Neural cell (in vitro differentiated cells): ENCODE data around the gene ITPA. TPM values are rescaled to one million over a fixed set of nuclear protein-coding genes. Genes with fewer than 3 reads are reported as not detected.

ENCODE experiments used
- H2AFZ ChIP-seq: fragments of 200-600, 300-800 bp; sonication (generic), shearing (Covaris generic); 2 replicates; pipeline ENCODE4 v1.6.0; 2014; ENCODE audit warnings: low read depth, mild to moderate bottlenecking, antibody characterized with exemption, low read length, moderate library complexity
- H3F3A ChIP-seq: fragments of 200-600 bp; shearing (Covaris generic); 2 replicates; pipeline ENCODE4 v1.6.1; 2016; ENCODE audit warnings: mild to moderate bottlenecking, moderate library complexity, mixed read lengths, antibody characterized with exemption, low read length; ENCODE audit not compliant: insufficient read depth, poor library complexity, severe bottlenecking
- H3K27ac ChIP-seq: fragments of 200-600, 300-800 bp; sonication (generic), shearing (Covaris generic); 2 replicates; pipeline ENCODE4 v1.5.1; 2014; ENCODE audit warnings: mild to moderate bottlenecking, low read length, moderate library complexity
- H3K27me3 ChIP-seq: fragments of 300-800, 200-600 bp; sonication (generic), shearing (Covaris generic); 2 replicates; pipeline ENCODE4 v1.6.0; 2014; ENCODE audit warnings: mild to moderate bottlenecking, low read depth, low read length, moderate library complexity; ENCODE audit not compliant: insufficient read depth
- H3K36me3 ChIP-seq: fragments of 300-800, 200-600 bp; sonication (generic), shearing (Covaris generic); 2 replicates; pipeline ENCODE4 v1.5.1; 2014; ENCODE audit warnings: mild to moderate bottlenecking, antibody characterized with exemption, low read length, moderate library complexity; ENCODE audit not compliant: insufficient read depth
- H3K4me2 ChIP-seq: fragments of 300-800, 200-600 bp; sonication (generic), shearing (Covaris generic); 2 replicates; pipeline ENCODE4 v1.6.0; 2014; ENCODE audit warnings: mild to moderate bottlenecking, low read length
- H3K4me3 ChIP-seq: fragments of 300-800, 200-600 bp; sonication (generic), shearing (Covaris generic); 2 replicates; pipeline ENCODE4 v1.5.1; 2014; ENCODE audit warnings: mild to moderate bottlenecking, low read length, moderate library complexity
- H3K79me2 ChIP-seq: fragments of 200-600 bp; shearing (Covaris generic); replicated peaks from 2 replicates; pipeline ENCODE4 v1.6.0; 2014; ENCODE audit warnings: mild to moderate bottlenecking, low read length, moderate library complexity; ENCODE audit not compliant: insufficient read depth
- H3K9ac ChIP-seq: fragments of 300-800, 200-600 bp; sonication (generic), shearing (Covaris generic); 2 replicates; pipeline ENCODE4 v1.6.1; 2016; ENCODE audit warnings: mild to moderate bottlenecking, low read length, mixed read lengths
- H3K9me2 ChIP-seq: fragments of 200-600 bp; shearing (Covaris generic); 2 replicates; pipeline ENCODE4 v1.6.1; 2016; ENCODE audit warnings: mild to moderate bottlenecking, low read length, mixed read lengths; ENCODE audit not compliant: insufficient read depth
- H3K9me3 ChIP-seq: fragments of 200-600, 300-800 bp; sonication (generic), shearing (Covaris generic); 2 replicates; pipeline ENCODE4 v1.6.1; 2016; ENCODE audit warnings: mild to moderate bottlenecking, mixed run types, low read length, moderate library complexity, mixed read lengths
- H4K20me1 ChIP-seq: fragments of 200-600 bp; shearing (Covaris generic); 2 replicates; pipeline ENCODE4 v1.6.1; 2016; ENCODE audit warnings: mild to moderate bottlenecking, mixed run types; ENCODE audit not compliant: insufficient read depth
- EP300 ChIP-seq: fragments of 450-650 bp; conservative IDR thresholded peaks from 2 replicates; pipeline ENCODE4 v1.6.1; 2014; ENCODE audit warnings: antibody characterized with exemption, mild to moderate bottlenecking, moderate library complexity; ENCODE audit not compliant: poor library complexity, severe bottlenecking
- EZH2 ChIP-seq: fragments of 200-600, 300-800 bp; shearing (Covaris generic), sonication (generic); IDR thresholded peaks from 2 replicates; pipeline ENCODE4 v1.6.1; 2014; ENCODE audit warnings: antibody characterized with exemption, low read length, borderline replicate concordance, mild to moderate bottlenecking; ENCODE audit not compliant: insufficient read depth, poor library complexity, severe bottlenecking
- MXI1 ChIP-seq: fragments of 450-650 bp; conservative IDR thresholded peaks from 2 replicates; pipeline ENCODE4 v1.6.1; 2014; ENCODE audit warnings: antibody characterized with exemption, mild to moderate bottlenecking; ENCODE audit not compliant: poor library complexity, severe bottlenecking
- POLR2AphosphoS5 ChIP-seq: IDR thresholded peaks from 2 replicates; pipeline ENCODE4 v1.6.1; 2012
- RAD21 ChIP-seq: fragments of 450-650 bp; conservative IDR thresholded peaks from 2 replicates; pipeline ENCODE4 v1.6.1; 2014; ENCODE audit warnings: antibody characterized with exemption, mild to moderate bottlenecking, moderate library complexity
- SMC3 ChIP-seq: fragments of 450-650 bp; conservative IDR thresholded peaks from 2 replicates; pipeline ENCODE4 v1.6.1; 2014; ENCODE audit warnings: antibody characterized with exemption, mild to moderate bottlenecking, moderate library complexity; ENCODE audit not compliant: poor library complexity
- polyA plus RNA-seq: library from polyadenylated mRNA; depleted of rRNA; stranded (reverse); fragments of >200 nt; gene quantifications from 2 replicates; pipeline ENCODE4 v1.2.3, GENCODE V29; 2014
- TF ChIP-seq, protein P1 (sequence below): fragments of 450-650 bp; IDR thresholded peaks from 2 replicates; pipeline ENCODE4 v1.5.1; 2014; ENCODE audit warnings: antibody characterized with exemption, mild to moderate bottlenecking, moderate library complexity; ENCODE audit not compliant: poor library complexity, severe bottlenecking
- TF ChIP-seq, protein P2 (sequence below): IDR thresholded peaks from 2 replicates; pipeline ENCODE4 v1.6.1; 2012; ENCODE audit warnings: borderline replicate concordance

The ITPA gene
- polyA plus RNA-seq, 1 donor from 2014 or later: 87.1 TPM

DNA sequence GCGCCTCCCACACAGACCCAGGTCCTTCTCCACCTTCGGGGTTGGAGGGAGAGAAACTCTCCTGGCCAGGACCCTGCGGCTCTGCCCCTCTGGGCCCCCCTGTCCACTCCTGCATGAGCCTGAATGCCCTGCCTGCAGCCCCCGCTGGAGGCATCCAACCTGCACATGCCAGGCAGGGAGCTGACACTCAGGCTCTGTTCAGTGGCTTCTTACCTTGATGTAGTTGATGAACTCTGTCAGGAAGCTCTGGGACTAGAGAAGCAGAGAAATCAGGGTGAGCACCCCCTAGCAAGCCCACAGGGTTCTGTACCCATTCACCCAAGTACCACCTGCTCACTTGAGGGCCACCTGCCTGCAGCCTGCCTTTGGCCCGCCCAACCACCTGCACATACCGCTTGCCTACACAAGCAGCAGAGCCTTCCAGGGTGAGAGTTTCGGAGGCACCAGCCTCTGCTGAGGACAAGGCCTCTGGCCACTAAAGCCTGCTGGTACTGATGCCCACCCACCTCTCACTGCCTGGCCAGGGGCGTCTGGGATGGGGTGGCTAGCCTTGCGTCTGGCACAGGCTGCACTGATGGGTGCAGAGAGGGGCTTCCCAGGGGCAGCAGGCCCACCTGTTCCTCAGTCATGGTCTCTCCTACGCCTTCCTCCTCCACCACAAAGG, 14.5 kb upstream of the ITPA start:
- Histone ChIP-seq H3K79me2 (no peaks in the 10 kb centered on the region), H3K9me2 (no peaks in the 10 kb centered on the region), H3F3A (no peaks in the 10 kb centered on the region), H3K4me3 (no peak overlapping the region), H3K9ac (no peak overlapping the region), H3K9me3 (no peaks in the 10 kb centered on the region), H3K36me3 (no peaks in the 10 kb centered on the region), H4K20me1 (no peaks in the 10 kb centered on the region), H3K27ac (no peak overlapping the region), H3K4me2 (no peak overlapping the region), H2AFZ (no peak overlapping the region), H3K27me3 (no peaks in the 10 kb centered on the region)
- TF ChIP-seq EZH2: no peak

DNA sequence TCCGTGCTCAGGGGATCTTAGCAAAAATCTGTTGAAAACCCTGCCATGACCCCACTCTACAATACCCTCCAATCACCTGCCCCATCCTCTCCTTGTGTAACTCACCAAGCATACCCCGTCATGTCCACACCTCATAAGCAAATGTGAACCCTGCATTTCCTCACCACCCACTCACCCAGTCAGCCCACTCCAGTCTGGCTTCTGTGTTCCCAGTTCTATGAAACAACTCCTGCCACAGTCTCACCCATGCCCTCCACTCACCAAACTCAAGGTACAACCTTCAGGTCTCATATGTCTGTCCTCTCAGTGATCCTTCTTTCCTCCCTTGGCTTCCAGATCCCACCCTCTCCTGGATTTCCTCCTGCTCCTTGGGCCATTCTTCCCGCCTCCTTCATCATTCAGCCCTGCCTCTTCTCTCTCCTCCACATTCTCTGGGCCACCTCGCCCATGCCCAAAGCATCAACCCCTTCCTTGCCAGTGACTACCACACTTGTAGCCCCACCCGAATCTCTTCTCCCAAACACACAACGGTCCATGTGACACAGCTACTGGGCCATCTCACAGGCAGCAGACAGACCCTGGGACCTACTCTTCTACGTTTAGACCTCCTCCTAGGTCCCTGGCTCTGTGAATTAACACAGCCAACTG, 13.6 kb upstream of the ITPA start:
- H3K36me3 ChIP-seq: no peaks in the 10 kb centered on the region
- no peaks in the 10 kb centered on the region for H3K27me3 ChIP-seq
- no peaks in the 10 kb centered on the region for H3K79me2 ChIP-seq
- TF ChIP-seq MXI1: no peak
- TF ChIP-seq EP300: no peak
- no peak for TF ChIP-seq SMC3
- TF ChIP-seq EZH2: no peak
- no peak for TF ChIP-seq POLR2AphosphoS5
- no peak for TF ChIP-seq RAD21
- no peak overlapping the region for H3K27ac ChIP-seq
- H2AFZ ChIP-seq: no peak overlapping the region
- H3F3A ChIP-seq: no peaks in the 10 kb centered on the region
- no peaks in the 10 kb centered on the region for H4K20me1 ChIP-seq
- no peaks in the 10 kb centered on the region for H3K9me2 ChIP-seq
- H3K4me3 ChIP-seq: no peak overlapping the region
- H3K9ac ChIP-seq: no peak overlapping the region
- H3K9me3 ChIP-seq: no peaks in the 10 kb centered on the region
- no peak overlapping the region for H3K4me2 ChIP-seq

DNA sequence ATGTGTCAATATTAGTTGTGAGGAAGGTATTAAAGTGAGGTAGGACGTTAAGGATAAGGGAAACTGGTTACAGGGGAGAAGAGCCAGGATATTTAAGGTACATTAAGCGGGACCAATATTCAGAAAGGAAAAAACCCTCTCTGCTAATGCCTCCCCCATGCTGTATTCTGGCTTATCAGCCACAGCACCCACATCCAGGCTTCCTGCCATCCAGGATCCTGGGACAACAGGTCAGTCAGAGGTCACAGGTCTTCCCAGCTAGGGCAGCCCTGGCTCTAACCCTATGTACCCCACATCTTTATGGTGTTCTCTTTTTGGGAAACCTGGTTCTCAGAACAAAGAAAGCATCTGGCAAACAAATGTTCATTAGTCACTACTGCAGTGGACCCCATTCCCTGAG, 10.1 kb upstream of the ITPA start:
- Histone ChIP-seq H3K9me2 (no peaks in the 10 kb centered on the region), H3K9me3 (no peaks in the 10 kb centered on the region), H3K36me3 (no peaks in the 10 kb centered on the region), H3K4me3 (no peak overlapping the region), H3K27me3 (no peaks in the 10 kb centered on the region), H3K79me2 (peaks cover 18% of the 10 kb centered on the region), H3K27ac (no peak overlapping the region), H3K9ac (no peak overlapping the region), H2AFZ (no peak overlapping the region), H3K4me2 (no peak overlapping the region), H4K20me1 (no peaks in the 10 kb centered on the region), H3F3A (no peaks in the 10 kb centered on the region)
- TF ChIP-seq, protein P1, sequence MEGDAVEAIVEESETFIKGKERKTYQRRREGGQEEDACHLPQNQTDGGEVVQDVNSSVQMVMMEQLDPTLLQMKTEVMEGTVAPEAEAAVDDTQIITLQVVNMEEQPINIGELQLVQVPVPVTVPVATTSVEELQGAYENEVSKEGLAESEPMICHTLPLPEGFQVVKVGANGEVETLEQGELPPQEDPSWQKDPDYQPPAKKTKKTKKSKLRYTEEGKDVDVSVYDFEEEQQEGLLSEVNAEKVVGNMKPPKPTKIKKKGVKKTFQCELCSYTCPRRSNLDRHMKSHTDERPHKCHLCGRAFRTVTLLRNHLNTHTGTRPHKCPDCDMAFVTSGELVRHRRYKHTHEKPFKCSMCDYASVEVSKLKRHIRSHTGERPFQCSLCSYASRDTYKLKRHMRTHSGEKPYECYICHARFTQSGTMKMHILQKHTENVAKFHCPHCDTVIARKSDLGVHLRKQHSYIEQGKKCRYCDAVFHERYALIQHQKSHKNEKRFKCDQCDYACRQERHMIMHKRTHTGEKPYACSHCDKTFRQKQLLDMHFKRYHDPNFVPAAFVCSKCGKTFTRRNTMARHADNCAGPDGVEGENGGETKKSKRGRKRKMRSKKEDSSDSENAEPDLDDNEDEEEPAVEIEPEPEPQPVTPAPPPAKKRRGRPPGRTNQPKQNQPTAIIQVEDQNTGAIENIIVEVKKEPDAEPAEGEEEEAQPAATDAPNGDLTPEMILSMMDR: no peak
- no peak for TF ChIP-seq RAD21
- TF ChIP-seq SMC3: no peak
- TF ChIP-seq POLR2AphosphoS5: no peak
- TF ChIP-seq, protein P2, sequence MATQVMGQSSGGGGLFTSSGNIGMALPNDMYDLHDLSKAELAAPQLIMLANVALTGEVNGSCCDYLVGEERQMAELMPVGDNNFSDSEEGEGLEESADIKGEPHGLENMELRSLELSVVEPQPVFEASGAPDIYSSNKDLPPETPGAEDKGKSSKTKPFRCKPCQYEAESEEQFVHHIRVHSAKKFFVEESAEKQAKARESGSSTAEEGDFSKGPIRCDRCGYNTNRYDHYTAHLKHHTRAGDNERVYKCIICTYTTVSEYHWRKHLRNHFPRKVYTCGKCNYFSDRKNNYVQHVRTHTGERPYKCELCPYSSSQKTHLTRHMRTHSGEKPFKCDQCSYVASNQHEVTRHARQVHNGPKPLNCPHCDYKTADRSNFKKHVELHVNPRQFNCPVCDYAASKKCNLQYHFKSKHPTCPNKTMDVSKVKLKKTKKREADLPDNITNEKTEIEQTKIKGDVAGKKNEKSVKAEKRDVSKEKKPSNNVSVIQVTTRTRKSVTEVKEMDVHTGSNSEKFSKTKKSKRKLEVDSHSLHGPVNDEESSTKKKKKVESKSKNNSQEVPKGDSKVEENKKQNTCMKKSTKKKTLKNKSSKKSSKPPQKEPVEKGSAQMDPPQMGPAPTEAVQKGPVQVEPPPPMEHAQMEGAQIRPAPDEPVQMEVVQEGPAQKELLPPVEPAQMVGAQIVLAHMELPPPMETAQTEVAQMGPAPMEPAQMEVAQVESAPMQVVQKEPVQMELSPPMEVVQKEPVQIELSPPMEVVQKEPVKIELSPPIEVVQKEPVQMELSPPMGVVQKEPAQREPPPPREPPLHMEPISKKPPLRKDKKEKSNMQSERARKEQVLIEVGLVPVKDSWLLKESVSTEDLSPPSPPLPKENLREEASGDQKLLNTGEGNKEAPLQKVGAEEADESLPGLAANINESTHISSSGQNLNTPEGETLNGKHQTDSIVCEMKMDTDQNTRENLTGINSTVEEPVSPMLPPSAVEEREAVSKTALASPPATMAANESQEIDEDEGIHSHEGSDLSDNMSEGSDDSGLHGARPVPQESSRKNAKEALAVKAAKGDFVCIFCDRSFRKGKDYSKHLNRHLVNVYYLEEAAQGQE: no peak
- no peak for TF ChIP-seq EP300
- no peak for TF ChIP-seq EZH2
